ENCODE results near the gene FAM200A. TPM values are rescaled to one million over a fixed set of nuclear protein-coding genes. Genes with fewer than 3 reads are reported as not detected.

Gene FAM200A
- total and polyA plus RNA-seq, 2 of the 13 experiments (the other 11 are each of a cell fraction or from before 2014, with no cell fraction given) = 4.7 to 6.3 TPM

- 0 out of 2 replicates have a peak, but pooled peaks have one; percentile 56 for TF ChIP-seq SMAD3 (CRISPR knock-in tag; IDR thresholded peaks at IDR 0.05)
- TF ChIP-seq ATM (IDR thresholded peaks at IDR 0.05; ENCODE audit: borderline replicate concordance) = no peak
- TF ChIP-seq ZNF136 (CRISPR knock-in tag; IDR thresholded peaks at IDR 0.05; ENCODE audit: low read depth) = 0 out of 2 replicates have a peak, but pooled peaks have one; percentile 53
- peak; percentile 77 for TF ChIP-seq RBM22 (optimal IDR thresholded peaks at IDR 0.05; ENCODE audit: low read length)
- TF ChIP-seq CREB1 (IDR thresholded peaks at IDR 0.05) = no peak
- peak; percentile 62; the same call in 1 of the 2 replicates for TF ChIP-seq CREB1 (CRISPR knock-in tag; IDR thresholded peaks at IDR 0.05)
- TF ChIP-seq ZSCAN22 (CRISPR knock-in tag; IDR thresholded peaks at IDR 0.05) = no peak
- no peak for TF ChIP-seq PLSCR1 (CRISPR knock-in tag; IDR thresholded peaks at IDR 0.05; ENCODE audit: borderline replicate concordance)
- TF ChIP-seq, protein P1, sequence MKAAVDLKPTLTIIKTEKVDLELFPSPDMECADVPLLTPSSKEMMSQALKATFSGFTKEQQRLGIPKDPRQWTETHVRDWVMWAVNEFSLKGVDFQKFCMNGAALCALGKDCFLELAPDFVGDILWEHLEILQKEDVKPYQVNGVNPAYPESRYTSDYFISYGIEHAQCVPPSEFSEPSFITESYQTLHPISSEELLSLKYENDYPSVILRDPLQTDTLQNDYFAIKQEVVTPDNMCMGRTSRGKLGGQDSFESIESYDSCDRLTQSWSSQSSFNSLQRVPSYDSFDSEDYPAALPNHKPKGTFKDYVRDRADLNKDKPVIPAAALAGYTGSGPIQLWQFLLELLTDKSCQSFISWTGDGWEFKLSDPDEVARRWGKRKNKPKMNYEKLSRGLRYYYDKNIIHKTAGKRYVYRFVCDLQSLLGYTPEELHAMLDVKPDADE (CRISPR knock-in tag; IDR thresholded peaks at IDR 0.05) = no peak
- peak; percentile 26; the same call in 1 of the 2 replicates for TF ChIP-seq SNAI1 (CRISPR knock-in tag; IDR thresholded peaks at IDR 0.05; ENCODE audit: borderline replicate concordance)
- peak; percentile 24; the same call in 1 of the 2 replicates for TF ChIP-seq ZNF451 (CRISPR knock-in tag; IDR thresholded peaks at IDR 0.05)
- TF ChIP-seq ZNF775 (CRISPR knock-in tag; IDR thresholded peaks at IDR 0.05; ENCODE audit: borderline replicate concordance) = no peak
- no peak for TF ChIP-seq RBM39 (IDR thresholded peaks at IDR 0.05; ENCODE audit: low read depth, low read length, poor library complexity, severe bottlenecking)
- TF ChIP-seq ZBTB10 (CRISPR knock-in tag; IDR thresholded peaks at IDR 0.05; ENCODE audit: borderline replicate concordance) = no peak
- TF ChIP-seq HOXA9 (CRISPR knock-in tag; IDR thresholded peaks at IDR 0.05; ENCODE audit: borderline replicate concordance) = 0 out of 2 replicates have a peak, but pooled peaks have one; percentile 48
- 0 out of 2 replicates have a peak, but pooled peaks have one; percentile 30 for TF ChIP-seq ZNF619 (CRISPR knock-in tag; IDR thresholded peaks at IDR 0.05)
- no peak for TF ChIP-seq HOXA7 (CRISPR knock-in tag; IDR thresholded peaks at IDR 0.05)
- no peak for TF ChIP-seq NCOR1 (IDR thresholded peaks at IDR 0.05; ENCODE audit: borderline replicate concordance, low read length)
Measured at GRCh38 chr7:99558306-99559174, 6.6 kb upstream of the FAM200A start, which contains the start of gene ZNF655 (continued).

Data from HepG2 (cell line).